Caco-2 (cell line): Measurements from ENCODE around the gene CDC7. TPM values are rescaled to one million over a fixed set of nuclear protein-coding genes. Genes with fewer than 3 reads are reported as not detected.

Experiments
- BruUV-seq: library from RNA; stranded (reverse); fragments of 400-500 nt; replicated peaks from 2 replicates; lab custom pipeline; 2021; lab: Mats Ljungman, UMichigan
- CTCF ChIA-PET: fragments of 300-600 bp; sonication (Branson Sonifier 250); formaldehyde crosslinking; loops from one replicate; lab custom pipeline; 2022; ENCODE audit warnings: antibody characterized with exemption; lab: Charles Lee
- POLR2A ChIA-PET: fragments of 300-600 bp; sonication (Branson Sonifier 250); formaldehyde crosslinking; loops from one replicate; lab custom pipeline; 2022; ENCODE audit warnings: antibody characterized with exemption; lab: Charles Lee
- DNase-seq, 2 experiments: peaks; one replicate each; pipeline versions ENCODE4 v3.0.0 to v3.0.0-alpha.2; 2020 to 2022
- H3K27me3 ChIP-seq: replicated peaks from 2 replicates; pipeline ENCODE4 v1.6.0; 2011; ENCODE audit warnings: low read length; ENCODE audit not compliant: control insufficient read depth, insufficient read depth
- H3K36me3 ChIP-seq: 2 replicates; pipeline ENCODE4 v1.5.1; 2011; ENCODE audit warnings: low read length; ENCODE audit not compliant: control insufficient read depth, insufficient read depth
- H3K4me1 ChIP-seq: fragments of 250-450 bp; sonication (Bioruptor Pico); 2 replicates; pipeline ENCODE4 v1.5.1; 2020; ENCODE audit warnings: mild to moderate bottlenecking
- H3K4me3 ChIP-seq: 2 replicates; pipeline ENCODE4 v1.5.1; 2011; ENCODE audit warnings: low read depth, mild to moderate bottlenecking, control low read depth, low read length
- H3K9me3 ChIP-seq: fragments of 250-450 bp; sonication (Bioruptor Pico); 2 replicates; pipeline ENCODE4 v1.5.1; 2020; ENCODE audit warnings: mild to moderate bottlenecking, moderate library complexity
- H3K27ac Mint-ChIP-seq: one replicate; pipeline ENCODE4 v1.8.0; 2022; ENCODE audit warnings: mixed read lengths; ENCODE audit not compliant: unreplicated experiment
- H3K27me3 Mint-ChIP-seq: one replicate; pipeline ENCODE4 v1.8.0; 2022; ENCODE audit warnings: mixed read lengths; ENCODE audit not compliant: insufficient read depth, unreplicated experiment
- H3K36me3 Mint-ChIP-seq: one replicate; pipeline ENCODE4 v1.8.0; 2022; ENCODE audit warnings: mild to moderate bottlenecking, mixed read lengths; ENCODE audit not compliant: insufficient read depth, unreplicated experiment
- H3K4me1 Mint-ChIP-seq: one replicate; pipeline ENCODE4 v1.8.0; 2022; ENCODE audit warnings: low read depth, mixed read lengths; ENCODE audit not compliant: unreplicated experiment
- H3K4me3 Mint-ChIP-seq: one replicate; pipeline ENCODE4 v1.8.0; 2022; ENCODE audit warnings: mild to moderate bottlenecking, moderate library complexity, mixed read lengths; ENCODE audit not compliant: unreplicated experiment
- H3K9me3 Mint-ChIP-seq: one replicate; pipeline ENCODE4 v1.8.0; 2022; ENCODE audit warnings: mixed read lengths; ENCODE audit not compliant: unreplicated experiment
- CTCF ChIP-seq, 2 experiments: fragments of 200-600 bp in 1 of 2; IDR thresholded peaks; 1 replicate in 1 of 2; 2 replicates in 1 of 2; pipeline versions ENCODE4 v1.5.1 to v1.8.0; 2011 to 2022; ENCODE audit warnings: antibody characterized with exemption in 1 of 2, control low read depth in 1 of 2, inconsistent platforms in 1 of 2, low read depth in 1 of 2, low read length in 1 of 2, mild to moderate bottlenecking in 1 of 2, moderate library complexity in 1 of 2; ENCODE audit not compliant: insufficient read depth in 1 of 2, severe bottlenecking in 1 of 2, unreplicated experiment in 1 of 2
- intact Hi-C: fragments of 100-400 bp; cut with micrococcal nuclease; formaldehyde crosslinking; loops from one replicate; pipeline ENCODE4 v1.10.0; 2022; ENCODE audit not compliant: unreplicated experiment
- total RNA-seq: library from RNA; stranded (reverse); gene quantifications from 2 replicates; pipeline ENCODE4 v1.2.3, GENCODE V29; 2022

Gene CDC7
- total RNA-seq, 1 experiment from 2014 or later, result 19.4 TPM

- no peak for TF ChIP-seq CTCF (IDR thresholded peaks at IDR 0.05; ENCODE audit: insufficient read depth in 1 of 2, low read depth in 1 of 2, low read length in 1 of 2, severe bottlenecking in 1 of 2, unreplicated experiment in 1 of 2)
- ChIA-PET POLR2A (no interaction called here), CTCF (no interaction called here)
- peaks cover 18% of the 10 kb centered on the region for H3K4me1 Mint-ChIP-seq
- peaks cover 11% of the 10 kb centered on the region for H3K4me1 ChIP-seq
- H3K4me3 Mint-ChIP-seq, result no peak overlapping the region
- BruUV-seq, result no TSS peak
- intact Hi-C loops, result loop anchor here (5.0 kb wide), 2 partner anchors 101 to 336 kb away; partner anchors contain the start of gene HFM1
- no peaks in the 10 kb centered on the region for H3K9me3 ChIP-seq
- H3K9me3 Mint-ChIP-seq, result no peaks in the 10 kb centered on the region
- DNase-seq, result no peak
- H3K36me3 Mint-ChIP-seq, result no peaks in the 10 kb centered on the region
- H3K27me3 Mint-ChIP-seq, result no peaks in the 10 kb centered on the region
- H3K4me3 ChIP-seq, result no peak overlapping the region
- no peak overlapping the region for H3K27ac Mint-ChIP-seq
- no peaks in the 10 kb centered on the region for H3K36me3 ChIP-seq
- no peaks in the 10 kb centered on the region for H3K27me3 ChIP-seq
Observed at GRCh38 chr1:91503332-91503900, 2.8 kb downstream of the CDC7 start.

GRCh38 chr1:91503975-91504530 is 3.4 kb downstream of the CDC7 start:
- Histone ChIP-seq H3K4me3 (no peak overlapping the region), H3K9me3 (no peaks in the 10 kb centered on the region), H3K36me3 (no peaks in the 10 kb centered on the region), H3K4me1 (peaks cover 11% of the 10 kb centered on the region), H3K27me3 (no peaks in the 10 kb centered on the region)
- DNase-seq, result no peak
- Mint-ChIP-seq H3K27ac (no peak overlapping the region), H3K9me3 (no peaks in the 10 kb centered on the region), H3K36me3 (no peaks in the 10 kb centered on the region), H3K4me1 (peaks cover 18% of the 10 kb centered on the region), H3K4me3 (no peak overlapping the region), H3K27me3 (no peaks in the 10 kb centered on the region)
- intact Hi-C loops, result loop anchor here (5.0 kb wide), 2 partner anchors 102 to 337 kb away; partner anchors contain the start of gene HFM1
- CTCF ChIA-PET, result no interaction called here
- POLR2A ChIA-PET, result no interaction called here
- BruUV-seq, result no TSS peak
- no peak for TF ChIP-seq CTCF (IDR thresholded peaks at IDR 0.05; ENCODE audit: insufficient read depth in 1 of 2, low read depth in 1 of 2, low read length in 1 of 2, severe bottlenecking in 1 of 2, unreplicated experiment in 1 of 2)

GRCh38 chr1:91505086-91505485 is 4.4 kb downstream of the CDC7 start:
- intact Hi-C loops, result no loop called here
- H3K4me1 Mint-ChIP-seq, result peaks cover 18% of the 10 kb centered on the region
- H3K27me3 ChIP-seq, result no peaks in the 10 kb centered on the region
- no peak overlapping the region for H3K4me3 ChIP-seq
- H3K36me3 Mint-ChIP-seq, result peaks cover 6% of the 10 kb centered on the region
- no peaks in the 10 kb centered on the region for H3K9me3 Mint-ChIP-seq
- no peak for TF ChIP-seq CTCF (IDR thresholded peaks at IDR 0.05; ENCODE audit: insufficient read depth in 1 of 2, low read depth in 1 of 2, low read length in 1 of 2, severe bottlenecking in 1 of 2, unreplicated experiment in 1 of 2)
- H3K27me3 Mint-ChIP-seq, result no peaks in the 10 kb centered on the region
- ChIA-PET POLR2A (no interaction called here), CTCF (no interaction called here)
- no peak overlapping the region for H3K27ac Mint-ChIP-seq
- no peaks in the 10 kb centered on the region for H3K9me3 ChIP-seq
- H3K36me3 ChIP-seq, result no peaks in the 10 kb centered on the region
- no peak overlapping the region for H3K4me3 Mint-ChIP-seq
- no peak for DNase-seq
- H3K4me1 ChIP-seq, result peaks cover 9% of the 10 kb centered on the region
- no TSS peak for BruUV-seq
